ENCODE measurements around the gene LRP5.
"Not testable (repeated sequence)": the region's sequence is repeated elsewhere in the genome, so short reads cannot be mapped to it uniquely, and the experiment has no call there.

The LRP5 gene

GRCh38 chr11:68297494-68297811 is 14.9 kb upstream of the LRP5 start:
- no peak overlapping the region for H3K9ac ChIP-seq (ENCODE audit: low read depth, low read length, poor library complexity, severe bottlenecking)
- H3K9me3 ChIP-seq (ENCODE audit: insufficient read depth, low read depth, low read length), result no peaks in the 10 kb centered on the region
- no peaks in the 10 kb centered on the region for H3K79me2 ChIP-seq (ENCODE audit: insufficient read depth, low read length)
- no peaks in the 10 kb centered on the region for H3K36me3 ChIP-seq (ENCODE audit: insufficient read depth, low read length)
- no peaks in the 10 kb centered on the region for H3K27me3 ChIP-seq (ENCODE audit: insufficient read depth, low read length, poor library complexity, severe bottlenecking)
- no peaks in the 10 kb centered on the region for H3K9me2 ChIP-seq (replicated peaks; ENCODE audit: low read depth, low read length)
- peak overlapping the region; percentile 14 for H3K4me2 ChIP-seq (ENCODE audit: low read depth, low read length, poor library complexity, severe bottlenecking)
- TF ChIP-seq EZH2phosphoT487 (IDR thresholded peaks at IDR 0.05; ENCODE audit: borderline replicate concordance) (no peak), CTCF (conservative IDR thresholded peaks at IDR 0.05; ENCODE audit: low read length) (no peak)
- H4K20me1 ChIP-seq (ENCODE audit: insufficient read depth, low read length, poor library complexity, severe bottlenecking), result no peaks in the 10 kb centered on the region
- H3K4me3 ChIP-seq (ENCODE audit: low read length, poor library complexity, severe bottlenecking), result no peak overlapping the region
- H2AFZ ChIP-seq (ENCODE audit: low read length), result no peak overlapping the region
- no peaks in the 10 kb centered on the region for H3K4me1 ChIP-seq (ENCODE audit: insufficient read depth, low read length, poor library complexity, severe bottlenecking)
- H3F3A ChIP-seq (ENCODE audit: low read depth), result no peaks in the 10 kb centered on the region

- no peaks in the 10 kb centered on the region for H3K27me3 ChIP-seq (ENCODE audit: insufficient read depth, low read length, poor library complexity, severe bottlenecking)
- H3K4me3 ChIP-seq (ENCODE audit: low read length, poor library complexity, severe bottlenecking), result no peak overlapping the region
- no peaks in the 10 kb centered on the region for H4K20me1 ChIP-seq (ENCODE audit: insufficient read depth, low read length, poor library complexity, severe bottlenecking)
- H3K4me2 ChIP-seq (ENCODE audit: low read depth, low read length, poor library complexity, severe bottlenecking), result peak overlapping the region; percentile 14
- TF ChIP-seq EZH2phosphoT487 (IDR thresholded peaks at IDR 0.05; ENCODE audit: borderline replicate concordance) (no peak), CTCF (conservative IDR thresholded peaks at IDR 0.05; ENCODE audit: low read length) (peak; percentile 94)
- H2AFZ ChIP-seq (ENCODE audit: low read length), result 0 out of 2 replicates have a peak overlapping the region, but pooled peaks have one; percentile 52
- H3K4me1 ChIP-seq (ENCODE audit: insufficient read depth, low read length, poor library complexity, severe bottlenecking), result no peaks in the 10 kb centered on the region
- no peaks in the 10 kb centered on the region for H3K79me2 ChIP-seq (ENCODE audit: insufficient read depth, low read length)
- no peaks in the 10 kb centered on the region for H3K36me3 ChIP-seq (ENCODE audit: insufficient read depth, low read length)
- no peaks in the 10 kb centered on the region for H3K9me3 ChIP-seq (ENCODE audit: insufficient read depth, low read depth, low read length)
- no peaks in the 10 kb centered on the region for H3K9me2 ChIP-seq (replicated peaks; ENCODE audit: low read depth, low read length)
- H3K9ac ChIP-seq (ENCODE audit: low read depth, low read length, poor library complexity, severe bottlenecking), result no peak overlapping the region
- no peaks in the 10 kb centered on the region for H3F3A ChIP-seq (ENCODE audit: low read depth)
Measured at GRCh38 chr11:68297812-68298658, 14.4 kb upstream of the LRP5 start.

- H3K79me2 ChIP-seq (ENCODE audit: insufficient read depth, low read length), result no peaks in the 10 kb centered on the region
- no peaks in the 10 kb centered on the region for H3K9me2 ChIP-seq (replicated peaks; ENCODE audit: low read depth, low read length)
- H3K27me3 ChIP-seq (ENCODE audit: insufficient read depth, low read length, poor library complexity, severe bottlenecking), result no peaks in the 10 kb centered on the region
- no peaks in the 10 kb centered on the region for H3K4me1 ChIP-seq (ENCODE audit: insufficient read depth, low read length, poor library complexity, severe bottlenecking)
- H4K20me1 ChIP-seq (ENCODE audit: insufficient read depth, low read length, poor library complexity, severe bottlenecking), result no peaks in the 10 kb centered on the region
- H3K36me3 ChIP-seq (ENCODE audit: insufficient read depth, low read length), result no peaks in the 10 kb centered on the region
- peaks cover 1% of the 10 kb centered on the region; the same call in 1 of the 2 replicates for H3K9me3 ChIP-seq (ENCODE audit: insufficient read depth, low read depth, low read length)
- H3K9ac ChIP-seq (ENCODE audit: low read depth, low read length, poor library complexity, severe bottlenecking), result no peak overlapping the region
- no peak overlapping the region for H2AFZ ChIP-seq (ENCODE audit: low read length)
- no peaks in the 10 kb centered on the region for H3F3A ChIP-seq (ENCODE audit: low read depth)
- TF ChIP-seq EZH2phosphoT487 (IDR thresholded peaks at IDR 0.05; ENCODE audit: borderline replicate concordance), result no peak
- no peak for TF ChIP-seq CTCF (conservative IDR thresholded peaks at IDR 0.05; ENCODE audit: low read length)
- H3K4me2 ChIP-seq (ENCODE audit: low read depth, low read length, poor library complexity, severe bottlenecking), result no peak overlapping the region
- no peak overlapping the region for H3K4me3 ChIP-seq (ENCODE audit: low read length, poor library complexity, severe bottlenecking)
Measured at GRCh38 chr11:68298659-68299516, 13.5 kb upstream of the LRP5 start.

GRCh38 chr11:68299517-68299879 is 12.9 kb upstream of the LRP5 start:
- not testable (repeated sequence) for H3K4me2 ChIP-seq (ENCODE audit: low read depth, low read length, poor library complexity, severe bottlenecking); H3K36me3 ChIP-seq (ENCODE audit: insufficient read depth, low read length); H2AFZ ChIP-seq (ENCODE audit: low read length); H3K79me2 ChIP-seq (ENCODE audit: insufficient read depth, low read length); H3K9ac ChIP-seq (ENCODE audit: low read depth, low read length, poor library complexity, severe bottlenecking); H3F3A ChIP-seq (ENCODE audit: low read depth); H3K4me3 ChIP-seq (ENCODE audit: low read length, poor library complexity, severe bottlenecking); H3K9me3 ChIP-seq (ENCODE audit: insufficient read depth, low read depth, low read length); H3K27me3 ChIP-seq (ENCODE audit: insufficient read depth, low read length, poor library complexity, severe bottlenecking); H4K20me1 ChIP-seq (ENCODE audit: insufficient read depth, low read length, poor library complexity, severe bottlenecking); H3K9me2 ChIP-seq (replicated peaks; ENCODE audit: low read depth, low read length); H3K4me1 ChIP-seq (ENCODE audit: insufficient read depth, low read length, poor library complexity, severe bottlenecking)

All from Loucy (cell line).